NB4 (cell line): ENCODE measurements around the gene MMS19.

Experiments
- DNase-seq: peaks from one replicate; pipeline ENCODE4 v3.0.0; 2010; ENCODE audit warnings: low read depth
- H3K4me3 ChIP-seq: one replicate; pipeline ENCODE4 v1.5.1; 2011; ENCODE audit warnings: mild to moderate bottlenecking, low read depth, low read length, moderate library complexity
- MYC ChIP-seq: IDR thresholded peaks from 2 replicates; pipeline ENCODE4 v1.6.1; 2011; ENCODE audit warnings: low read depth, low read length
- POLR2A ChIP-seq: IDR thresholded peaks from 2 replicates; pipeline ENCODE4 v1.6.1; 2011; ENCODE audit warnings: mild to moderate bottlenecking; ENCODE audit not compliant: insufficient read length; ENCODE audit errors: extremely low read depth
- TF ChIP-seq, protein P1 (sequence below): IDR thresholded peaks from 2 replicates; pipeline ENCODE4 v1.6.1; 2011; ENCODE audit warnings: low read depth, low read length
- TF ChIP-seq, protein P2 (sequence below): IDR thresholded peaks from one replicate; pipeline ENCODE4 v1.5.1; 2012; ENCODE audit warnings: low read depth, low read length

The MMS19 gene

DNA sequence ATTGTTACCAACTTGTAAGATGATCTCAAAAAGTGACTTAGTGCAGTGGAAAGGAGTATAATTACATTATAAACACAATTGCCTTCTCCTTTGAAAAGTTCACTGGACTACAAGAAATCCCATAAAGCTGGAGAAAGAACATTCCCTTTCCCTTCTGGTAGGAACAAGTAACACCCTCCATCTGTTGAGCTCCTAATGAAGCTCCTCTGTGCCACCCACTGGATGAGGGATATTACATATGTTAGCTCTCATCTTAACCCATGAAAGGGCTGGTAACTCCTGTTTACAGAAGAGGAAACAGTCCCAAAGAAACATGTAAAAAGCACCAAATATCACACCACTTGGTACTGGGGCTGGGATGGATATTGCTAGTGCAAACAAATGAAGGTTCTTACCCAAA is 64.2 kb downstream of the MMS19 start:
- DNase-seq, result peak; percentile 49
- TF ChIP-seq MYC, result no peak
- TF ChIP-seq POLR2A, result no peak
- TF ChIP-seq, protein P1, sequence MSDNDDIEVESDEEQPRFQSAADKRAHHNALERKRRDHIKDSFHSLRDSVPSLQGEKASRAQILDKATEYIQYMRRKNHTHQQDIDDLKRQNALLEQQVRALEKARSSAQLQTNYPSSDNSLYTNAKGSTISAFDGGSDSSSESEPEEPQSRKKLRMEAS, result no peak
- TF ChIP-seq, protein P2, sequence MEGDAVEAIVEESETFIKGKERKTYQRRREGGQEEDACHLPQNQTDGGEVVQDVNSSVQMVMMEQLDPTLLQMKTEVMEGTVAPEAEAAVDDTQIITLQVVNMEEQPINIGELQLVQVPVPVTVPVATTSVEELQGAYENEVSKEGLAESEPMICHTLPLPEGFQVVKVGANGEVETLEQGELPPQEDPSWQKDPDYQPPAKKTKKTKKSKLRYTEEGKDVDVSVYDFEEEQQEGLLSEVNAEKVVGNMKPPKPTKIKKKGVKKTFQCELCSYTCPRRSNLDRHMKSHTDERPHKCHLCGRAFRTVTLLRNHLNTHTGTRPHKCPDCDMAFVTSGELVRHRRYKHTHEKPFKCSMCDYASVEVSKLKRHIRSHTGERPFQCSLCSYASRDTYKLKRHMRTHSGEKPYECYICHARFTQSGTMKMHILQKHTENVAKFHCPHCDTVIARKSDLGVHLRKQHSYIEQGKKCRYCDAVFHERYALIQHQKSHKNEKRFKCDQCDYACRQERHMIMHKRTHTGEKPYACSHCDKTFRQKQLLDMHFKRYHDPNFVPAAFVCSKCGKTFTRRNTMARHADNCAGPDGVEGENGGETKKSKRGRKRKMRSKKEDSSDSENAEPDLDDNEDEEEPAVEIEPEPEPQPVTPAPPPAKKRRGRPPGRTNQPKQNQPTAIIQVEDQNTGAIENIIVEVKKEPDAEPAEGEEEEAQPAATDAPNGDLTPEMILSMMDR, result no peak
- no peak overlapping the region for H3K4me3 ChIP-seq

DNA sequence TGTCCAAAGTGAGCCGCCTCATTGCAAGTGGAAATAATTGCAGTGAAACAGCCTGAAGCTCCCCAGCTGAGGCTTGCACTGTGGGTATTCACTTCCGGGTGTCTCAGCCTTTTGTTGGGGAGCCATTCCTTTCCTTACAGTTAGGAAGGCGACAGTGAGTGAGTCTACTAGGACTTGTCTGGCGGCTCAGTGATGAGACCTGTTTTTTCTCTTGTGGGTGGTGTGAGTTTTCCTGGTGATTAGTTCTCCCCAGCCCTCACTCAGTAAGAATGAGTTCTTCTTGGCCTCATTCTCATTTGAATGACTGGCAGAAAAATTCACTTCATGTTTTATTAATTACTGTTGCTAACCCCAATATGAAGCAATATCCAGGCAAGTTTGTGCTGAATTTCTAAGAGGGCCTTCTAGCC is 69.6 kb downstream of the MMS19 start:
- peak; percentile 70 for DNase-seq
- TF ChIP-seq, protein P1, result no peak
- TF ChIP-seq, protein P2, result no peak
- no peak for TF ChIP-seq POLR2A
- no peak for TF ChIP-seq MYC
- H3K4me3 ChIP-seq, result peak overlapping the region; percentile 97

DNA sequence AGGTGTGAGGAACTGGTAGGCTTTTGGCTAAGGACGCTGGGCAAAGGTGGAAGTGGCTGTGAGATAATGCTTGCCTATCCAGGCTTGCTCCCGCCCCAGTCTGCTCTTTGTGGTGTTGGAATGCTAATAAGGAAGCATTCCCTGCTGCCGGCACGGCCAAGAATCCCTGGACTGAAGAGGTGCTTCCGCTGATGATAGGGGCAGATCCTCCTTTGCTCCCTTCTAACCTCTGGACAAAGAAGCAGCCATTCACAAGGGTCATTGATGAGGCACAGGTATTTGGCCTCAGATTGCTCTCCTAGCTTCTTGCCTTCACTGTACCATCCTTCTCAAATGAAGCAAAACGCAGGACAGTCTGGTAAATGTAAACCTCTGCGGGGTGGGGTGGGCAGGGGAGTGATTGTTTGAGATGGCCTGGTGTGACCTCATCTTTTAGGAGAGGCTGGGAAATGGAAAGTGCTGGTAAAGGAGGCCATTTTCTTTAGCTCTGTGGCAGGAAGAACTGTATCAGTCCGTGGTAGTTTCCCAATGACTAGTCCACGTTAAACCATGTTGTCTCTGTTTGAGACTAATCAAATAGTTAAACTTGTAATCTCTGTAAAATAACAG is 70.5 kb downstream of the MMS19 start:
- peak overlapping the region; percentile 97 for H3K4me3 ChIP-seq
- peak; percentile 58 for DNase-seq
- TF ChIP-seq, protein P1, result no peak
- TF ChIP-seq MYC (no peak), POLR2A (no peak)
- TF ChIP-seq, protein P2, result no peak

DNA sequence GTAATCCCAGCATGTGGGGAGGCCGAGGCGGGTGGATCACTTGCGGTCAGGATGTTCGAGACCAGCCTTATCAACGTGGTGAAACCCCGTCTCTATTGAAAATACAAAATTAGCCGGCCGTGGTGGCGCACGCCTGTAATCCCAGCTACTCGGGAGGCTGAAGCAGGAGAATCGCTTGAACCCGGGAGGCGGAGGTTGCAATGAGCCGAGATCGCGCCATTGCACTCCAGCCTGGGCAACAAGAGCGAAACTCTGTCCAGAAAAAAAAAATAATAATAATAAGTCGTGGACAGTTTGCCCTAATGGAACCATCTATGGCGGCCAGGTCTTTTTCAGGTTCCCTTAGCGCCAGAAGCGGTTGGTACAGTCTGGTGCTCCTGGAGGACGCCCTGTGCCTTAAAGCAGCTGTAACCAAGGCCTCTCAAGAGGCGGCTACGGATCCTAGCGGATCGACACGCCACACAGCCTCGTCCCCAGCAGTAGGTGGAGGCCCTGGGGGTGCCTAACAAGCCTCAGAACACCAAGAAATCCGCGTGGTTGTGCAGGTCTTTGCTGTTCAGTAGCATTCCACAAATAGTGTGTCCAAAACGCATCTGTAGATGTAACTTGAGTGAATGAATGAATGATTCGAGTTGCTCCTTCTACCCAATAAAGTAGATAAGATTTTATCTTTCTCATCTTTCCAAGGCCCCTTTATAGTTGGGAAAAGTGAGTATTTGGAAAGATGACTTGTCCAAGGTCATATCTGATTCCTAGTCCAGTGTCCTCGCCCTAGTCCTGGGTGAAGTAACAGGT is 71.2 kb downstream of the MMS19 start:
- DNase-seq, result peak; percentile 58
- no peak for TF ChIP-seq POLR2A
- TF ChIP-seq, protein P2, result no peak
- TF ChIP-seq, protein P1, result no peak
- TF ChIP-seq MYC, result no peak

DNA sequence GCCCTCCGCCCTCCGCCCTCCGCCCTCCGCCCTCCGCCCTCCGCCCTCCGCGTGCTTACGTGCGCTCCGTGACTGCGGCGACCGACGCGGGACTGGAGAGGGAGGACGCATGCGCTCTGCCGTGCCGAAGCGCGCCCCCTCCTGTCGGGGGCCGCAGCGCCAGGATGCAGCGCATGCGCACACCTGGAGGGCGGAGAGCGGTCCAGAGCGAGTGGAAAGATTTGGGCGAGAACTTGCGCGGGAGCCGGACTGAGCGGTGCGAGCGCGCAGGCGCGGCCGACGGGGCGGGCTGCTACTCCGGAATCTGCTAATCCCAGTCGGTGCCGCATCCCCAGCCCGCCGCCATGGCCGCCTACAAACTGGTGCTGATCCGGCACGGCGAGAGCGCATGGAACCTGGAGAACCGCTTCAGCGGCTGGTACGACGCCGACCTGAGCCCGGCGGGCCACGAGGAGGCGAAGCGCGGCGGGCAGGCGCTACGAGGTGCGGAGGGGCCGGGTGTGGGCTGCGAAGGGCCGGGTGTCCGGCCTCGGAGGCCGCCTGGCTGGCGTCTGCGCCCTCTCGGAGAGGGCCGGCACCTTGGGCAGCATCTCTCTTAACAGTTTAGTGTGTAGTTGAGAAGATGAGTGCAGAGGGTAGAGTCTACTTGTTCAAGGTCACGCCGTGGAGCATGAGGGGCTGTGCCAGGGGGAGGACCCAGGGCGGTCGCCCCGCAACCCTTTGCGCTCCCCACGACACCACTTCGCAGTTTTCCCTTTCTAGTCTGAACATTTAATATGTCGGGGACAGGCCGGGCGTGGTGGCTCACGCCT is 72.1 kb downstream of the MMS19 start, which contains the start of gene PGAM1:
Gene PGAM1 (plus strand): TSS at position 228 of the 812 bp plus-strand sequence. CDS start 117 bp downstream, at position 345.
- TF ChIP-seq, protein P1, result peak; percentile 81
- TF ChIP-seq, protein P2, result peak; percentile 70
- TF ChIP-seq MYC, result 0 out of 2 replicates have a peak, but pooled peaks have one; percentile 43
- peak; percentile 77 for TF ChIP-seq POLR2A
- peak within 1 kb of the TSS; percentile 97 for H3K4me3 ChIP-seq
- peak; percentile 98 for DNase-seq

More for the DNA sequence above, 71.2 kb downstream of the MMS19 start:
- H3K4me3 ChIP-seq, result peak overlapping the region; percentile 97

DNA sequence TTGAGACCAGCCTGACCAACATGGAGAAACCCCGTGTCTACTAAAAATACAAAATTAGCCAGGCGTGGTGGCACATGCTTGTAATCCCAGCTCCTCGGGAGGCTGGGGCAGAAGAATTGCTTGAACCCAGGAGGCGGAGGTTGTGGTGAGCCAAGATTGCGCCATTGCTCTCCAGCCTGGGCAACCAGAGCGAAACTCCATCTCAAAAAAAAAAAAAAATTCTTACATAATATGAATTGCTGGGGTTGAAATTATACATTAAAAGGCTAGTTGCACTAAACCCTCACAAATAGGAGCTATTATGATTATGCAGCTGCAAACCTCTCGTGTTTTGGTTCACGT is 74.5 kb downstream of the MMS19 start:
- H3K4me3 ChIP-seq, result peak overlapping the region; percentile 1
- DNase-seq, result peak; percentile 82
